Measurements from ENCODE around the gene GFPT2. TPM values are rescaled to one million over a fixed set of nuclear protein-coding genes. Genes with fewer than 3 reads are reported as not detected.

Gene GFPT2
- total and polyA plus RNA-seq, 5 experiments from 2014 or later = 0.52 to 2.9 (median 2.0) TPM; not detected in 2

DNA sequence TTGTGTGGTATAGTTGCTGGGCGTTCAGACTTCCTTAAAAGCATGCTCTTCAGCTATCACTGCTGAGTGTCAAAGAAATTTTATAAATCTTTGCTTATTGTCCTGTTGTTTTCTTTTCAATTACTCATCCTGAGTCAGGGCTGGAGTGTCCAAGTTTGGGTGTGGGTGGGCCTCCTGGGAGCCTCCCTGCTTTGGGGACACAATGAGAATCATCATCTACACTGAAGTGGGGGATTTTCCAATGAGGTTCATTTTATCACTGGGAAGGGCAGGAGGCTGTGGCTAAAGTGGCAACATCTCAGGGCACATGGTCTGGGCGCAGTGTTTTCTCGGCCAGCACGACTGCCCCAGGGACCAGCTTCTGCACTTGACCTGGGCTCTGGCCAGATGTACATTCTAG, 19.5 kb downstream of the GFPT2 start:
- ATAC-seq (no peak), DNase-seq (no peak)
- Mint-ChIP-seq H3K27ac (no peak overlapping the region), H3K4me3 (no peak overlapping the region), H3K9me3 (no peaks in the 10 kb centered on the region), H3K27me3 (peaks cover 10 to 48% (median 23%) of the 10 kb centered on the region in 5 donors), H3K36me3 (no peaks in the 10 kb centered on the region), H3K4me1 (peaks cover 0 to 2% (median 0%) of the 10 kb centered on the region in 4 donors)
- POLR2A ChIA-PET = no interaction called here

DNA sequence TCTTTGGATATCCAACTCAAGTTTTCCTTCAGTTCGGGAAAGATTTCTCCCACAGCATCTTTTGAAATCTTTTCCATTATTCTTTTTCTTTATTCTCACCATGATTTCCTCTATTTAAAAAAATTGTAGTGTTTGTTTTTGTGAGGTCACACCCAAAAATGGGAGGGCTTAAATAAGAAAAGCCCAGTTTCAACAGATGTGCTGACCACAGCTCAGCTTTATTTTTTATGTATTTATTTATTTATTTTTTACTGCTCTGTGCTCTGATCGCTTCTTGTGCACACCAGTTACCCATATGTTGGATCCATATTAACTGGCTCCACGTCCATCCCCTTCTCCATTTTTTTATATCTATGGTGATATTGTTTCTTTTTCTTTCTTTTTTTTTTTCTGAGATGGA, 20.3 kb downstream of the GFPT2 start:
- Mint-ChIP-seq H3K27ac (no peak overlapping the region), H3K27me3 (peaks cover 10 to 46% (median 23%) of the 10 kb centered on the region in 5 donors), H3K9me3 (no peaks in the 10 kb centered on the region), H3K36me3 (no peaks in the 10 kb centered on the region), H3K4me1 (peaks cover 0 to 2% (median 0%) of the 10 kb centered on the region in 4 donors), H3K4me3 (no peak overlapping the region)
- DNase-seq = no peak
- ATAC-seq = no peak
- POLR2A ChIA-PET = no interaction called here

DNA sequence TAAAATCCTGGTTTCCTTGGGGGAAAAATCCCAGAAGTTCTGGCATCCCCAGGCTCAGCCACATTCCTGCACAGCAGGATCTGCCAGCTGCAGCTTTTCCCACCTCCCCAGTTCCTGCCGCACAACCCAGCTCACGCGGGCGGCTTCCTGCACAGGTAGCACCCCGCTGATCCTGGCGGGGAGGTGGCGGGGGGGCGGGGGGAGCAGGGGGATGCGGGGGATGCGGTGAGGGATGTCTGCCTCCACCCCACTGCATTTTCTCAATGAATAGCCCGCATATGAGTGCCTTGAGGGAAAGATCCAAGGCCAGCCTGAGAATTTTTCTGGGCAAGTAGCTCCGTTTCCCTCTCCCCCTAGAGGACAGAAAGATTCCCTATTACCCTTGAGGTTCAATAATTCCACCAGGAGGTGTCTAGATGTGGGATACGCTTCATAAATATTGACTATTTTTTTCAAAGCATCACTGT, 21.1 kb downstream of the GFPT2 start:
- no peaks in the 10 kb centered on the region for H3K9me3 Mint-ChIP-seq
- DNase-seq = no peak
- POLR2A ChIA-PET = no interaction called here

DNA sequence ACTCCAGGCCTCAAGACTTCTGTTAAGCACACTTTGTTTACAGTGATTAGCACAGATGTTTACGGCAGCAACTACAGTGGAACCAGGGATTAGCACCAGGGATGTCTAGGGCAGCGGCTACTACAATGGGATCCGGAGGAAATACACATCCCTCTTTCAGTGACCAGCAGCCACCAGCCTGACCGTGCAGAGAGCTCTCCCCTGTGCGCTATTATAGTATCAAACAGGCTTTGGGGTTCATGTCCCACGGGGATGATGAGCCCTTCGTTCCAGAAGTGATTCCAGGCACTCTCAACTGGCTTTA, 21.5 kb downstream of the GFPT2 start:
- Mint-ChIP-seq H3K27me3 (peaks cover 10 to 41% (median 23%) of the 10 kb centered on the region in 5 donors), H3K4me1 (peaks cover 0 to 2% (median 0%) of the 10 kb centered on the region in 4 donors), H3K27ac (no peak overlapping the region), H3K4me3 (no peak overlapping the region), H3K9me3 (no peaks in the 10 kb centered on the region), H3K36me3 (no peaks in the 10 kb centered on the region)
- DNase-seq = no peak
- no peak for ATAC-seq
- POLR2A ChIA-PET = no interaction called here

More for the DNA sequence above, 21.1 kb downstream of the GFPT2 start:
- Mint-ChIP-seq H3K36me3 (no peaks in the 10 kb centered on the region), H3K27me3 (peaks cover 10 to 41% (median 23%) of the 10 kb centered on the region in 5 donors), H3K4me1 (peaks cover 0 to 2% (median 0%) of the 10 kb centered on the region in 4 donors), H3K4me3 (no peak overlapping the region), H3K27ac (no peak overlapping the region)
- no peak for ATAC-seq

DNA sequence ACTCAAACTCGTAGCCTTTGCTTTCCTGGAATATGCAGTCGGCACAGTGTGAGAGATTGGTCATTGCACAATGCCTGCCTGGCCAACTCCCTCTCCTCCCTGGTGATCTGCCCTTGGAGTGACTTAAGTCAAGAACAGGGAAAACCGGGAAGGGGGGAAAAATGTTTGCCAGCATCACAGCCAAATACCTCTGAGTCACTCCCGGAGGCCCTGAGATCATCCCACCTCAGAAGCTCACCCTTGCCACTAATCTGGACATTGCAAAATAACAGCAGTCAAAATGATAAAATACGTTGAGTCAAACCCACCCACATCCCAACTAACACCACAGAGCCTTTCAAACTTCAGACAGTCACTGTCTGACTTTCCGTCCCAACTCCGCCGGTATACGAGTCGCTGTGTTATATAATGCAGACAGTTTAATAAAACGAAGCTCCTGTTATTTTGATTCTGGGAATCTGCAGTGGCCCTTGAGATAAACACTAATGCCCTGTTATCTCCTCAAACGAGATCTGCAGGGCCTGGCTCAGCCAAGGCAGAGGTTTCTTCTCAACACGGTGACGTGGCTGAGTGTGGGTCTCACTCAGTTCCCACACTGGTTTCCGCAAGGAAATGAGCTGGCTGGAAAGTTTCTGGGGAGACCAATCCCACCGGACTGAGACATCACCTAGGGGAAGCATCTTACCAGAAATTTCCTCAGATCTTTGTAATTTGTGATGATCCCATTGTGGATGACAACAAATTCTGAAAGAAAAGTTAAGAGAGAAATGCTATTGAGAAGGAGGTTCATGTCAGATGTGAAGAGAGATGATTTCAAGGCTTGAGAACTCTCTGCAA, 22.1 kb downstream of the GFPT2 start:
- no peak overlapping the region for H3K4me3 Mint-ChIP-seq
- no peaks in the 10 kb centered on the region for H3K9me3 Mint-ChIP-seq
- H3K27ac Mint-ChIP-seq = no peak overlapping the region
- DNase-seq (no peak), ATAC-seq (no peak)
- H3K27me3 Mint-ChIP-seq = peaks cover 8 to 37% (median 20%) of the 10 kb centered on the region in 5 donors
- POLR2A ChIA-PET = no interaction called here
- no peaks in the 10 kb centered on the region for H3K36me3 Mint-ChIP-seq
- H3K4me1 Mint-ChIP-seq = peaks cover 0 to 2% (median 0%) of the 10 kb centered on the region in 4 donors

DNA sequence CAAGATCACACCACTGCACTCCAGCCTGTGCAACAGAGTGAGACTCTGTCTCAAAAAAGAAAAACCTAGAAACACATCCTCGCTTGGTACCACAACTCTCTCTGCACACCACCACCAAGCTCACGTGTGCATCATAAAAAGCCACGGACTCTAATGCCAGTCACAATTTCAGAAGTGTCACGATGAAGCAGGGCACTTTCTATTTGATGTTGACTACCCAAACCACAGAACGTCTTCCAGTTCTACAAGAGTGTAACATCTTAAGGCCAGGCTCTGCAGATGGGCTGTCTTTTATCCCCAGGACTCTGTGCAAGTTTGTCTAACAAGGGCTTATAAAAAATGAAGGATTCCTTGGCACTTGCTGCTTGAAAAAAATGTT, 22.9 kb downstream of the GFPT2 start:
- Mint-ChIP-seq H3K4me1 (peaks cover 0 to 2% (median 0%) of the 10 kb centered on the region in 4 donors), H3K36me3 (no peaks in the 10 kb centered on the region), H3K27me3 (peaks cover 8 to 29% (median 16%) of the 10 kb centered on the region in 5 donors), H3K27ac (no peak overlapping the region), H3K9me3 (no peaks in the 10 kb centered on the region), H3K4me3 (no peak overlapping the region)
- POLR2A ChIA-PET = no interaction called here
- ATAC-seq = no peak
- DNase-seq = no peak

DNA sequence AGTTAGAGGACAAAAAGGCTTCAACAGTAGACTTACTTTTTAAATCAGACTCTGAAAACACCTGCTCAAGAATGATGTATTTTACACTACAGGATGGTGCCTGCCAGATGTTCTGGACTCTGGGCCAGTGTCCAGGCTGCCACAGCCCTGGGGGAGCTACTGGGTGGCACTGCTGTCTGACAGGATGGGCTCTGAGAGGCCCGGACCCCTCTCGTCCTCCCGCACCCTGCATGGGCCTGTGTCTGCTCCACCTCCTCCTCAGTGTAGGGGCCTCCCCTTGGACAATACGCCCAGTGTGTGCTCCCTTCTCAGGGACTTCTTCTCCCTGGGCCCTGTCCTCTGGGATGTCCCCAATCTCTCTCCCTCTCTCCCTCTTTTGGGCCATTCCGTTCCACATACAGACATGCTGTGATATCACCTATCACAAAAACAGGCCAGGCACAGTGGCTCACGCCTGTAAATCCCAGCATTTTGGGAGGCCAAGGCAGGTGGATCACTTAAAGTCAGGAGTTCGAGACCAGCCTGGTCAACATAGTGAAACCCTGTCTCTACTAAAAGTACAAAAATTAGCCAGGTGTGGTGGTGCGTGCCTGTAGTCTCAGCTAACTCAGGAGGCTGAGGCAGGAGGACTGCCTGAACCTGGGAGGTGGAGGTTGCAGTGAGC, 23.4 kb downstream of the GFPT2 start:
- H3K27me3 Mint-ChIP-seq = peaks cover 8 to 26% (median 13%) of the 10 kb centered on the region in 5 donors
- no peaks in the 10 kb centered on the region for H3K36me3 Mint-ChIP-seq
- DNase-seq (no peak), ATAC-seq (no peak)
- H3K4me3 Mint-ChIP-seq = no peak overlapping the region
- peaks cover 0 to 2% (median 0%) of the 10 kb centered on the region in 4 donors for H3K4me1 Mint-ChIP-seq
- POLR2A ChIA-PET = interaction anchor here (1.0 kb wide), 1 partner anchor 37 kb away, joined by 7 read pairs; no protein-coding TSS in a partner anchor
- no peak overlapping the region for H3K27ac Mint-ChIP-seq
- H3K9me3 Mint-ChIP-seq = no peaks in the 10 kb centered on the region

DNA sequence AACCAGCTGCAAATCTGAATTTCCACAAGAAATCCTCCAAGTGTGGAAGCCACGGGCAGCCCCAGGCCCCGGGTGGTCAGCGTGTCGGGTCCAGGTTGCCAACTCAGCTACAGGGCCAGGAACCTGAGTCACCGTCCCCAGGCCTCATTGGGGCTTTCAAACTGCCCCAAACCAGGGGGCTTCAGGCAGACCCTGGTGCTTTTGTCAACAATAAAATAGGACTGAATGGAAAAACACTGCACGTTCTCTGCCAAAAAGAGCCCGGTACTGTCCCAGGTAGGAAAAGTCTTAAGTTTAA, 24.0 kb downstream of the GFPT2 start:
- Mint-ChIP-seq H3K36me3 (no peaks in the 10 kb centered on the region), H3K4me1 (peaks cover 0 to 2% (median 0%) of the 10 kb centered on the region in 4 donors), H3K9me3 (no peaks in the 10 kb centered on the region), H3K27me3 (peaks cover 8 to 21% (median 12%) of the 10 kb centered on the region in 5 donors), H3K27ac (no peak overlapping the region), H3K4me3 (no peak overlapping the region)
- no peak for ATAC-seq
- POLR2A ChIA-PET = interaction anchor here (1.0 to 1.3 kb wide), 2 partner anchors 35 to 36 kb away, joined by 4 to 7 read pairs; no protein-coding TSS in a partner anchor
- DNase-seq = no peak

DNA sequence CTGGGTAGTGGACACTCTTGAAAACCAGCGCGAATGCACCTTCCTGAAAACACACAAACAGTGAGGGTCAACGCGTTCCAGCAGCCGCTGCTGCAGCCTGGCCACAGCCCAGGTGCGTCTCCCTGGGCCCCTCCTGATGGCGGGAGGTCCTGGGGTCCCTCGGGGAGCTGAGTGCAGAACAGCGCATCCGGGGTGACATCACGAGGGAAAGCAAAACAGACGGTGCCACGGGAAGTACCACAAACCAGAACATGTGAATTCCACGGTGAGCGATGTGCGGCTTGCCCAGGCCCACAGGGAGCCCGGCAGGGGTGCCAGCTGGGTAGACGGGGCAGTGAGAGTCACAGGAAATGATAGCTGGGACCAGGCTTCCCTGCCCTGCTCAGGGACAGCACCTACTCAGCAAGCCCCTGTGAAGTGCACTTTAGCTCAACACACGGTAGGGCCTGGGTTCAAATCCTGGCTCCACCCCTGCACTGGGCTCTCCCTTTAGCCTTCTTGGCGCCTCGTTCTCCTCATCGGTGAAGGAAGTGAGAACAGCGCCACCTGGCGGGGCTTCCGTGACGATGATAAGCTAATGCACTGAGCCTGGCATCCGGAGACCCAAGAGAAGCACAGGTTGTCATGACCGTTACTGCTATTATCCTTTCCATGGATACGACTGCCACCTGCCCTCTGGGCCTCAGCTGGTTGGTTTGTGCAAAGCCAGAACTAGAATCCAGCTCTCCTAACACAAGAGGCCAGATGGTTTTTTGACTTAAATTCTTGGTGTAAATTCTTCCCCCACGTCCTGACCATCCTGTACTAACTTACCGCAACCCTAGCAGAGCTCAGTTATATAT, 24.6 kb downstream of the GFPT2 start:
- DNase-seq (peak; percentile 63 to 91 (median 78)), ATAC-seq (peak; percentile 95 to 98)
- no peaks in the 10 kb centered on the region for H3K36me3 Mint-ChIP-seq
- H3K4me3 Mint-ChIP-seq = no peak overlapping the region
- no peaks in the 10 kb centered on the region for H3K9me3 Mint-ChIP-seq
- H3K27me3 Mint-ChIP-seq = peaks cover 4 to 16% (median 10%) of the 10 kb centered on the region in 5 donors
- no peak overlapping the region for H3K27ac Mint-ChIP-seq
- H3K4me1 Mint-ChIP-seq = peaks cover 0 to 2% (median 0%) of the 10 kb centered on the region in 4 donors
- POLR2A ChIA-PET = interaction anchor here (0.8 to 1.3 kb wide), 3 partner anchors 13 to 35 kb away, joined by 3 to 7 read pairs (median 4); no protein-coding TSS in a partner anchor

DNA sequence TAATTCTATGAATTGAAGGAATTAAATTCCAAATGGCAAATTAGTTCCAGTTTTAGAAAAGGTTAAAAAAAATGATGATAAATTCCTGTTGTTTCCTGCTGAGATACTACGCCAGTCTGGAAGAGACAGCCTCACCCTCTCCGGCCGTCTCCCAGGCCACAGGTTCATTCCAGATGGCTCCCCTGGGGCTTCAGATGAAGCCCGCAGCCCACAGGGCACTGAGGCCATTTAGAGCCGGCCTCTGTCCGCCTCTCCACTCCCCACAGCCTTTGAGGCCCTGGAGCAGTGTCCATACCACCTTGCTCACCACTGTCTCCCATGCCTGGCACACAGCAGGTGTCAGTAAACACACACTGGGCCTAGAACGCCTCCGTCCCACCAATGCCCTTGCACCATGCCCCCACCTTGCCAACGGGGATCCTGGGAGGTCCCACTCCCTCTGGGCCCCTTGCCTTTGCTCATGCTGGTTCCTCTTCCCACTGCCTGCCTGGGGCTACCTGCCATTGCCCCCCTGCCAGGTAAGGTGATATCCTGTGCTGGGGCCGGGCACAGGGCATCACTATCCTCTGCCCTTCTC, 26.1 kb downstream of the GFPT2 start:
- POLR2A ChIA-PET = no interaction called here
- Mint-ChIP-seq H3K4me1 (peaks cover 0 to 2% (median 0%) of the 10 kb centered on the region in 4 donors), H3K4me3 (no peak overlapping the region), H3K27ac (peak overlapping the region in 1 of 10 donors; percentile 72), H3K36me3 (no peaks in the 10 kb centered on the region), H3K9me3 (no peaks in the 10 kb centered on the region), H3K27me3 (peaks cover 0 to 9% (median 7%) of the 10 kb centered on the region in 5 donors)
- ATAC-seq (no peak), DNase-seq (no peak)

DNA sequence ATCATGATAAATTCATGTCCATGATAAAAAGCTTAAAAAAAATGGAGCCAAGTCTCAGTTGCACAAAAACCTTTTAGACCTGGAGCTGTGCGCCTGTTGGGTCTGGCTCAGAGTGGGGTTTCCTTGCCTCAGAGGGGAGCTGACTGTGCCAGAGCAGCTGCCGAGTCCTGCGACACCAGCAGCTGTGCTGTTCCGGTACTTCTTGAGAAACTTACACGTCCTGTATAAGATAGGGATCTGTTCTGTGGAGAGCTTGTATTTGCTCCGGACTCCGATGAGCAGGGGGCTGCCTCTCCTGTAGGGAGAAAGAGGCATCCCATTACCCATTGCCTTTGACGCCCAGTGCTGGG, 28.6 kb downstream of the GFPT2 start:
- Mint-ChIP-seq H3K9me3 (no peaks in the 10 kb centered on the region), H3K4me1 (peaks cover 0 to 2% (median 0%) of the 10 kb centered on the region in 4 donors), H3K27ac (no peak overlapping the region), H3K36me3 (no peaks in the 10 kb centered on the region), H3K27me3 (peaks cover 0 to 2% (median 0%) of the 10 kb centered on the region in 5 donors), H3K4me3 (no peak overlapping the region)
- DNase-seq = no peak
- POLR2A ChIA-PET = interaction anchor here (0.7 to 1.4 kb wide), 2 partner anchors 10 to 32 kb away, joined by 3 to 4 read pairs; no protein-coding TSS in a partner anchor
- ATAC-seq = no peak

DNA sequence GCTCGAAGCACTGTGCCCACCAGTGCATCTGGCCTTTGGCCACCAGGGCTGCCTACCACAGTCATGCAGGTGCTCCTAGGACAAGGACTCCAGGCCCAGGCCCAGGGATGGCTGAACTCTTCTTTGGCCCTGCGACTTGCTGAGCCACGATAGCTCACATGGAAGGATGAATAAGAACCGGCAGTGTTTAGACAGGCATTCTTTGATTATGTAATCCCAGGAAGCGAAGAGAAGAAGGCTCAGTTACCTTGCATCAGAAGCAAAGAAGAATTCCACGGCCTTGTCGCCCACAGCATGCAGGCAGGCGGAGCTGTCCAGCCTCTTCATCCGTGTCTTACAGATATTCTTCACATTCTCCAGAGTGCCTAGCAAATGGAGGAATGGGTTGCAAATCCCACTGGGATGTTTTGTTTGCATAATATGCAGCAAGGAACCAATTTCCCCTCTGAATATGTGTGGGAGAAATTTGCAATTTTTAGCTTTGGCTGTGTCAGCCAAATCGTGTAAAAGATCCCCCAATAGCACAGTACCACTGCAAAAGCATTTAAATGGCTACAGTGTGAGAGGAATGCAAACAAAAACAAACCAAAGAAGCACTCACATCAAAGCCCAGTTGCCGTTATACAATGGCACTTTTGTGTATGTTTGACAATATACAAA, 29.1 kb downstream of the GFPT2 start:
- H3K27me3 Mint-ChIP-seq = peaks cover 0 to 3% (median 0%) of the 10 kb centered on the region in 5 donors
- no peaks in the 10 kb centered on the region for H3K9me3 Mint-ChIP-seq
- ATAC-seq (no peak), DNase-seq (no peak)
- POLR2A ChIA-PET = interaction anchor here (0.7 to 1.4 kb wide), 2 partner anchors 10 to 31 kb away, joined by 3 to 4 read pairs; no protein-coding TSS in a partner anchor
- H3K36me3 Mint-ChIP-seq = no peaks in the 10 kb centered on the region
- no peak overlapping the region for H3K4me3 Mint-ChIP-seq
- H3K4me1 Mint-ChIP-seq = peaks cover 0 to 2% (median 0%) of the 10 kb centered on the region in 4 donors
- peak overlapping the region in 2 of 10 donors; percentile 21 to 29 for H3K27ac Mint-ChIP-seq

Data from naive thymus-derived CD8-positive, alpha-beta T cell (primary cell).